Effector memory CD8-positive, alpha-beta T cell (primary cell): ENCODE results near the gene CORIN.
"Not testable (repeated sequence)": the region's sequence is repeated elsewhere in the genome, so short reads cannot be mapped to it uniquely, and the experiment has no call there.

Experiments used
- ATAC-seq: fragments of 150-1000 bp; cut with Tn5 transposase; replicated peaks from 2 replicates; pipeline ENCODE4 v1.10.0; 2021; ENCODE audit warnings: mild to moderate bottlenecking, moderate library complexity
- DNase-seq, 3 experiments: peaks; one replicate each; pipeline ENCODE4 v3.0.0; 2021
- H3K27ac Mint-ChIP-seq, 2 donors: one replicate each; pipeline ENCODE4 v1.8.0; 2022; ENCODE audit warnings: mild to moderate bottlenecking in 2 of 2, mixed read lengths in 2 of 2, moderate library complexity in 2 of 2
- H3K27me3 Mint-ChIP-seq, 2 donors: one replicate each; pipeline ENCODE4 v1.8.0; 2022; ENCODE audit warnings: mixed read lengths in 2 of 2
- H3K36me3 Mint-ChIP-seq: one replicate; pipeline ENCODE4 v1.8.0; 2022; ENCODE audit warnings: mild to moderate bottlenecking, moderate library complexity, mixed read lengths; ENCODE audit not compliant: insufficient read depth
- H3K4me1 Mint-ChIP-seq, 2 donors: one replicate each; pipeline ENCODE4 v1.8.0; 2022; ENCODE audit warnings: low read depth in 2 of 2, mixed read lengths in 2 of 2
- H3K4me3 Mint-ChIP-seq, 2 donors: one replicate each; pipeline ENCODE4 v1.8.0; 2022; ENCODE audit warnings: mild to moderate bottlenecking in 2 of 2, mixed read lengths in 2 of 2, moderate library complexity in 2 of 2
- H3K9me3 Mint-ChIP-seq, 2 donors: one replicate each; pipeline ENCODE4 v1.8.0; 2022; ENCODE audit warnings: mixed read lengths in 2 of 2

Gene CORIN

DNA sequence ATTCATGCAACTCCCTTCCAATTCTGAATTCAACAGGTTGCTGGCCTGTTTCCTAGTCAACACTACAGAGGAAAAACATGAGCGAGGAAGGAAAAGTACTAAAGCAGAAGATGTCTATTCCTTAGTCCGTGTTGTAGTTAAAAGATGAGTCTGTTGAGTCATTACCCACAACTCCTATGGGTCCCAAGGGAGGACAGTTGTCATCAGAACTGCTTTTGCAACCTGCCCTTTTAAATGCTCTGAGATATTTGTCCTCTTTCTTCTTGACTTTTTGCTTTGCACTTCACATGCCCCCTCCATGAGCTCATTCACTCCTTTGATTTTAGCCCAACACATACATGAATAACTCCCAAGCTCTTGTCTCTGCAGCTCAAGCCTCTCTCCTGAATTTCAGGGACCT lies 119.2 kb downstream of the CORIN start:
- ATAC-seq: no peak
- Mint-ChIP-seq H3K27ac (no peak overlapping the region), H3K4me3 (no peak overlapping the region), H3K4me1 (no peaks in the 10 kb centered on the region), H3K36me3 (no peaks in the 10 kb centered on the region), H3K27me3 (peaks cover 57 to 58% of the 10 kb centered on the region in 2 donors), H3K9me3 (no peaks in the 10 kb centered on the region)
- DNase-seq: no peak

DNA sequence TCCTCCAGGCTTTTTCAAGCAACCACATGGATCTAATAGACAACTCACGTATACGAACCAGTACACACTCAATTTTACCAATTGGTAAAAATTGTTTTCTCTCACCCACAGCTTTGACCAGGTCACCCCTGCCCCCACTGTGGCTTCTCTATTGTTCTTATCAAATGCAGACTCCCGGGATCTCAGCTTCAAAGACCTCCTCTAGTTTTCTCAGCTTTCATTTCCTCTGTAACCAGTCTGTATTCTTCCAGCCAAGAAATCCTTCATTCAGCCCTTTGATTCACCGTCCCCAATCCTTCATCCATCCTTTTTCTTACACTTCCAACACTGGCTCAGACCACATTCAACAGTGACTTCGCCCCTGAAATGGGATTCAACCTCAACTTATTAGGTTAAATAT lies 120.7 kb downstream of the CORIN start:
- no peaks in the 10 kb centered on the region for H3K4me1 Mint-ChIP-seq
- H3K27ac Mint-ChIP-seq: no peak overlapping the region
- ATAC-seq (no peak), DNase-seq (no peak)
- H3K27me3 Mint-ChIP-seq: peaks cover 49 to 56% of the 10 kb centered on the region in 2 donors
- no peaks in the 10 kb centered on the region for H3K36me3 Mint-ChIP-seq
- H3K9me3 Mint-ChIP-seq: no peaks in the 10 kb centered on the region
- no peak overlapping the region for H3K4me3 Mint-ChIP-seq

DNA sequence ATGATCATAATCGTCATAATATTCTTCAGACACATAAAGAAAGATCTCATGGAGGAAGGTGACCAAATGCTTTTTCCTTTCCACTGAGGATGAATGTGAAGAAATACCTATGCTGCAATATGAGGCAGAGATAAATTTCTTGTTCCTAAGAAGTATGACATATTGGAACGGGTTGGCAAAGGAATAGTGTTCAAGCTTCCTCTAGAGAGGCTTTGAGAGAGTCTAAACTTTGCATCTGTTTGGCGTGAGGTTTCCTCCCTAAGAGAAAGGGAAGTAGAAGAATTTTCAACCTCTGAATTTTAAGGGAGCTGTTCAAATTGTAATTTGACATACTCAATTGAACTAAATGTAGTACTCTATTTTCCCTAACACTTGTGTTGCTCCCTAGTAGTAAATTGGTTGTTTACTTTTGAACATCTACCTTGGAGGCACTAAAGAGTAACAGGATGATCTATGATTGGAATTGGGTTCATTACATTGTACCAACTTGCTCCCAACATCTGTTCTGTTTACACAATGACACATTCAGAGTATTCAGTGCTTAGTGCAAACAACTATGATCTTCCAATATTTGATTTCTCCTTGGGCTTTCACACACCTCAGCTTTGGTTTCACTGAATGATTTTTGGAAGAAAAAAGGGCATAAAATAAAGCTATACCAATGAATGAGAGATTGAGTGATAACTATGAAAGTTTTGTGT lies 122.0 kb downstream of the CORIN start:
- DNase-seq: no peak
- Mint-ChIP-seq H3K36me3 (no peaks in the 10 kb centered on the region), H3K4me1 (no peaks in the 10 kb centered on the region), H3K27ac (no peak overlapping the region), H3K9me3 (no peaks in the 10 kb centered on the region), H3K4me3 (no peak overlapping the region), H3K27me3 (peaks cover 45 to 55% of the 10 kb centered on the region in 2 donors)
- no peak for ATAC-seq

DNA sequence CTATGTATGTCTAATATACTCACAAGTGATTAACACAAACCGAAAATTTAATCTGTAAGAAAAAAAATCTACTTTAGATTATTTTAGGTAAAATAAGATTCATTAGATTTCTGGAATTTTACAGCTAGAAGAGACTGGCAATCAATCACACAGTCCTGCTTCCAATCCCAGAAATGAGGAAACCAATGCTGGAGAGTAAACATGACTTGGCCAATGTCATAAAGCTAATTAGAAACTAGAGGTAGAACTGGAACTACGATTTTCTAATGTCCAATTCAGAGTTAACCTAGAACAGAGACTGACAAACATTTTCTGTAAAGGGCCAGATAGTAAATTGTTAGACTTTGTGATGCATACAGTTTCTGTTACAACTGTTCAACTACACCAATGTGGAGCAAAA lies 123.6 kb downstream of the CORIN start:
- ATAC-seq (no peak), DNase-seq (no peak)
- no peak overlapping the region for H3K4me3 Mint-ChIP-seq
- no peaks in the 10 kb centered on the region for H3K9me3 Mint-ChIP-seq
- H3K27me3 Mint-ChIP-seq: peaks cover 48 to 63% of the 10 kb centered on the region in 2 donors
- H3K4me1 Mint-ChIP-seq: no peaks in the 10 kb centered on the region
- no peaks in the 10 kb centered on the region for H3K36me3 Mint-ChIP-seq
- no peak overlapping the region for H3K27ac Mint-ChIP-seq

DNA sequence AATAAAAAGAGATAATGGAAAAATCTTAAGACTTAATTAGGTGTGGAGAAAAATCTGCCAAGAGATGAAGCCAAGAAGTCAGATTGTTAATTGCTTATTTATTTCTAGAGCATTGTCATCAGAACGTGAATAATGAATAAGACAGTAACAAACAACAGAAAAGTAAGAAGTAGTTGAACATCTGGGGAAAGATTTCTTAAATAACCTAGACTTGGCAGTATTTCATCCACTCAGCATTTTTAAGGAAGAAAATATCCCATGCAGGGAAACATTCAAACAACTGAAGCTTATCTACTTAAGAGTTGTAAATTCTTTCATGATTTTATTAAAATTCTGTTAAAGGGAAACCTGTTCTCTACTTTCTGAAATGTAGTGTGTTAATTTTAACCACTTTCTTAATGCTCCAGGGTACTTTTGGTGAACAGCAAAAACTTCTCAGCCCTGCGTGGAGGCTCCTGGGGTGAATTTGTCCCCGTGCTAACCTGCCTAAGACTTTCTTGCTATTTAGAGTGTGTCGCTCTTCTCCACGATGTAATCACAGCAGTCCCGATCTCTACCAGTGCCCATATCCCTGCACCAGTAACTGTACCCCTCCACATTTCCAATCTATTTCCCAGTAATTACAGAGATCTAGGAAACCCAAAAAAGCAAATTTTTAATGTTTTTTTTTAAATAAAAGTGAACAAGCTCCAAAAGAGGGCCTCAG lies 124.6 kb downstream of the CORIN start:
- H3K9me3 Mint-ChIP-seq: no peaks in the 10 kb centered on the region
- ATAC-seq (no peak), DNase-seq (no peak)
- H3K27ac Mint-ChIP-seq: no peak overlapping the region
- H3K36me3 Mint-ChIP-seq: no peaks in the 10 kb centered on the region
- H3K4me3 Mint-ChIP-seq: no peak overlapping the region
- H3K27me3 Mint-ChIP-seq: peaks cover 45 to 62% of the 10 kb centered on the region in 2 donors
- no peaks in the 10 kb centered on the region for H3K4me1 Mint-ChIP-seq

DNA sequence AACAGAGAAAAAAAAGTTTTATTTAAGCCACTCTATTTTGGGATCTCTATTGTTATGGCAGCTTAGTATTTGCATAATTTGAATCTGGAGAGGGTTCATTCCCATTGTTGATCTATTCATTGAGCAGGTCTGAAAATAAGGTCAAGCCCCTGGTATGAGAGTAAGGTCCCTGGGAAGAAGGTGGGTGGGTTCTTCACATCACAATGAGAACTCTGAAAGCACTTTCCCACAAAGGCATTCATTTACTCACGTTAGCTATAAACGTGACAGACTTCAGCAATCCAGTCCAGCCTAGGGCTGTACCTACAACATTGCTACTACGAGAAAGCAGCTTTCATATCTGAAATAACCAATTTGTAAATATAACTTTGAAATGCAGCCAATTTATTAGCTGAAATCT lies 126.2 kb downstream of the CORIN start:
- ATAC-seq: no peak
- Mint-ChIP-seq H3K36me3 (no peaks in the 10 kb centered on the region), H3K27me3 (peaks cover 42 to 61% of the 10 kb centered on the region in 2 donors), H3K4me3 (no peak overlapping the region), H3K27ac (no peak overlapping the region), H3K4me1 (no peaks in the 10 kb centered on the region), H3K9me3 (no peaks in the 10 kb centered on the region)
- DNase-seq: no peak

DNA sequence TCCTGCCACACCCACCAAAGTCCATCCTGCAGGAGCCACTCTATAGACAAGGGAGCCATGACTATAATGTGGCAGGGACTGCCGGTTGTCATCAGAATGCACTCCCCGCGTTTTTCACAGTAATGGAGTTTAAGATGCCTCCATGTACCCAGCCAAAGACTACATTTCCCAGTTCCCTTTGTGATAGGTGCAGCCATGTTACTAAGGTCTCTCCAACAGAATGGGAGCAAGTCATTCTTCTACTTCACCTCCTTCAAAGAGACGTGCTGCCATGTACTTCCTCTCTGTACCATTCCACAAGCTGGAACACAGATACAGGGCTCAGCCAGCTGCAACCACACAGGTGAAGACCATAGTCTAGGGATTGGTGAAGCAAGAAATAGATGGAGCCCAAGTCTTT lies 126.7 kb downstream of the CORIN start:
- Mint-ChIP-seq H3K36me3 (no peaks in the 10 kb centered on the region), H3K27ac (no peak overlapping the region), H3K4me1 (no peaks in the 10 kb centered on the region), H3K27me3 (peaks cover 47 to 65% of the 10 kb centered on the region in 2 donors), H3K9me3 (no peaks in the 10 kb centered on the region), H3K4me3 (no peak overlapping the region)
- no peak for ATAC-seq
- DNase-seq: no peak

DNA sequence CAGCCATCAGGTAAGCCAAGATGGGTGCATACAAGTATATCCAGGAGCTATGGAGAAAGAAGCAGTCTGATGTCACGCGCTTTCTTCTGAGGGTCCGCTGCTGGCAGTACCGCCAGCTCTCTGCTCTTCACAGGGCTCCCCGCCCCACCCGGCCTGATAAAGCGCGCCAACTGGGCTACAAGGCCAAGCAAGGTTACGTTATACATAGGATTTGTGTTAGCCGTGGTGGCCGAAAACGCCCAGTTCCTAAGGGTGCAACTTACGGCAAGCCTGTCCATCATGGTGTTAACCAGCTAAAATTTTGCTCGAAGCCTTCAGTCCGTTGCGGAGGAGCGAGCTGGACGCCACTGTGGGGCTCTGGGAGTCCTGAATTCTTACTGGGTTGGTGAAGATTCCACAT lies 131.5 kb downstream of the CORIN start:
- ATAC-seq, H3K36me3 Mint-ChIP-seq, H3K27ac Mint-ChIP-seq: not testable (repeated sequence)

DNA sequence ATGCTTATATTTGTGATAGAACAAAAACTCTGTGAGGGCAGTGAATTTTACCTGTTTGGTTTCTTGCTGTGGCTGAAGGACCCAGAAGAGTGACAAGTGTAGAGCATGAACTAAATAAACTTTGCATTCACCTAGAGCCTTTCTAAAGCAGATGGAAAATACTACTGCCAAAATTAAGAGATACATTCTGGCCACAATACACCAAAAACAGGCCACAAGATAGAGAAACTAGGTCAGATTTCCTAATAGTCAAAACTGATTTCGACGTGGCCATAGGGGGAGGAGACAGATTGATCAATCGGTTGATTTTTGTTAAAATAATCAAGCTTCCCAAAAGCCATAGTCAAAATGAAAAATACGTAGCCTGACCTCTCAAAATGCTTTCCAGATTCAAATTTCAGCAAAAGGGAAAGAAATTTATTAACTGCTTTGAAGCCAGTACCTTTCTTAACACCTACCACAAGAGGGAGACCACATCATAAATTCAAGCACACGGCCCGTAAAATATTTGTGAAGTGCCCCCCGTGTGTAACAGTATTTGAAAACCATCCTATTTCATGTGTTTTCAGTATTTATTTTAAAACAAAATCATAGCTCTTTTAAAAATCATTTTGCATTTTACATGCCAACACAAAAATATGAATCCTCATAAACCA lies 132.4 kb downstream of the CORIN start:
- Mint-ChIP-seq H3K27me3 (peaks cover 47 to 59% of the 10 kb centered on the region in 2 donors), H3K4me3 (no peak overlapping the region), H3K9me3 (no peaks in the 10 kb centered on the region), H3K36me3 (no peaks in the 10 kb centered on the region), H3K4me1 (no peaks in the 10 kb centered on the region), H3K27ac (no peak overlapping the region)
- ATAC-seq (no peak), DNase-seq (no peak)

More for the DNA sequence above, 131.5 kb downstream of the CORIN start:
- DNase-seq, H3K4me3 Mint-ChIP-seq, H3K9me3 Mint-ChIP-seq, H3K4me1 Mint-ChIP-seq: not testable (repeated sequence)
- H3K27me3 Mint-ChIP-seq: peaks cover 48 to 59% of the 10 kb centered on the region in 2 donors

DNA sequence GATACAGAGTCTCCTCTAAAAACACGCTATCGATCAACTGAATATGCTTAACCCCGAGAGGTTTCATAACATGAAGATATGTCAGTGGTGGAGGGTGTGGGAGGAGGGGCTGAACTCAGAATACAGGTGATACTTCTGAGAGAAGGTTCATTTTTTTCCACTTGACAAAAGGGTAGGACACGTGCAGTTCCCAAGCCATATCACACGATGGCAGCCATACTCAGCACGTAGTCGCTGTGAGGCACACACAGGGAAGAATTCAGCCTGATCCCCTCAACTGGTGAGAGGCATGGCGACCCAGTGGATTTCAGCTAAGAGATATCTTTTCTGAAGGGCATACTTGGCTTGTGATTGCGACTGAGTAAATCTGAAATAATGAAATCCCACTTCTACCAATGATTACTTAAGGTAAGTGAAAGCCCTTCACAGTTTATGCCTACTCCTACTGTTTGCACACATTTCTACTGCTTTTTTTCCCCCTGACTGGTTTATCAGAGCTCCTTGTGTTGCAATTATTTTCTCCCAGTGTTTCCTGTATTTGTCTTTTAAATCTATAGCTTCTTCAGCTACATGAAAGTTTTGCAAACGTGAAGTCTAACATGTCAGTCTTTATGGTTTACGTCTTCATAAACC lies 133.1 kb downstream of the CORIN start:
- DNase-seq (no peak), ATAC-seq (no peak)
- Mint-ChIP-seq H3K4me3 (no peak overlapping the region), H3K4me1 (no peaks in the 10 kb centered on the region), H3K27me3 (peaks cover 49 to 59% of the 10 kb centered on the region in 2 donors), H3K27ac (no peak overlapping the region), H3K9me3 (no peaks in the 10 kb centered on the region), H3K36me3 (no peaks in the 10 kb centered on the region)

DNA sequence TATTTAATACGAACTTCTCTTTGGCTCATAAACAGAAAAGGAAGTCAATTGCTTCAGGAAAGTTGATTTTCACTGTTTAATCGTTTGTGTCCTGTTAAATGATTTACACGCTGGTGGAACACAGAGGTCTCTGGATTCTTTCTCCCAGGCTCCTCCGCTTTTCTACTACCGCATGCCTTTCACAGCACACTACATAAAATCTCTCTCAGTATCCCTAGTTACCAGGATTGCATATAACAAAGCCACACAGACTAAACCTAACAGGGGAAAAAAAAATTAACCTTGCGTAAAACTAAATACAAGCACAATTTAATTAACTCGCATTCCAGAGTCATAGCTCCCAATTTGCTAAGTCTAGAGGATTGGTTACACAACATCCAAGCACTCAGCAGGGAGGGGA lies 133.9 kb downstream of the CORIN start:
- Mint-ChIP-seq H3K36me3 (no peaks in the 10 kb centered on the region), H3K27ac (no peak overlapping the region), H3K4me1 (no peaks in the 10 kb centered on the region), H3K27me3 (peaks cover 55 to 60% of the 10 kb centered on the region in 2 donors), H3K4me3 (no peak overlapping the region), H3K9me3 (no peaks in the 10 kb centered on the region)
- DNase-seq (no peak), ATAC-seq (no peak)

DNA sequence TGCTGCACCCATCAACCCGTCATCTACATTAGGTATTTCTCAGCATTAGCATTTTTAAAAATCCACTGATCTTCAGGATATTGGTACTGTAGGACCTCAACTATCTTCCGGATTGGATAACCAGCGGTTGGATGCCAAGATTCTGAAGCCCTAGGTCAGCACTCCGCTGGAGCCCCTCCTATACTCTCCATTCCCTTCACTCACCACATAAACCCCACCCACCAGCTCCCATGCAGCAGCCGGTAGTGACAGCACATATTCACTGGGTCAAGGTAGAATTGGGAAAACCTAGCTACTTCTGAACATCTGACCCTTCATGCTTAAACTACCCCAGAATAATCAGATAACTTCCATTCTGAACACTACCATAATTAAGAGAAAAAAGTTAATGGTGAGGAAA lies 134.9 kb downstream of the CORIN start:
- Mint-ChIP-seq H3K36me3 (no peaks in the 10 kb centered on the region), H3K9me3 (no peaks in the 10 kb centered on the region), H3K27ac (no peak overlapping the region), H3K4me3 (no peak overlapping the region), H3K4me1 (no peaks in the 10 kb centered on the region), H3K27me3 (peaks cover 50 to 51% of the 10 kb centered on the region in 2 donors)
- ATAC-seq (no peak), DNase-seq (no peak)

DNA sequence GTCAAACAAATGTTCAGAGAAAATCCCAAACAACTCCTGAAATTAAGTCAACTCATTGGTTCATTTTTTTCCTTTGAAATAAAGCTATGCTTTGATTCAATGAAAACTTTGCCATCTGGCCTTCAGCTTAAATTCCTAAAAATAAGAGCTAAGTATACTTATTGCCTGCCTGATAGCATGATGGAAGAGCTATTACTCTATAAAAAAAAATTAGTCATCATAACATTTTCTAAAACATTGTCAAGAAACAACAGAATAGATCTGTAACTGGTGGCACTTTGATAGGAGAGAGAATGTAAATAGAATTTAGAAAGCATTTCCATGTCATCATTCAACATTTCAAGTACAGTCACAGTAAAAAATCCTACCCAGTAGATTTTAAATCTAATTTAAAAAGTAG lies 136.6 kb downstream of the CORIN start:
- no peak for DNase-seq

More for the DNA sequence above, 136.6 kb downstream of the CORIN start:
- H3K36me3 Mint-ChIP-seq: no peaks in the 10 kb centered on the region
- no peak overlapping the region for H3K27ac Mint-ChIP-seq
- H3K4me3 Mint-ChIP-seq: no peak overlapping the region
- no peaks in the 10 kb centered on the region for H3K4me1 Mint-ChIP-seq
- ATAC-seq: no peak
- H3K9me3 Mint-ChIP-seq: no peaks in the 10 kb centered on the region
- peaks cover 47 to 57% of the 10 kb centered on the region in 2 donors for H3K27me3 Mint-ChIP-seq
